GM12891 (cell line): ENCODE data around the gene MAP2K4.

Source experiments
- POLR2A ChIP-seq: IDR thresholded peaks from 2 replicates; pipeline ENCODE4 v1.6.1; 2011; ENCODE audit warnings: low read depth, low read length, control low read depth
- POLR2AphosphoS5 ChIP-seq: IDR thresholded peaks from 2 replicates; pipeline ENCODE4 v1.6.1; 2011; ENCODE audit warnings: low read depth, low read length, control low read depth
- SPI1 ChIP-seq: IDR thresholded peaks from 2 replicates; pipeline ENCODE4 v1.6.1; 2011; ENCODE audit warnings: low read depth, low read length, control low read depth
- TAF1 ChIP-seq: IDR thresholded peaks from 2 replicates; pipeline ENCODE4 v1.6.1; 2011; ENCODE audit warnings: low read depth, low read length, control low read depth

GRCh38 chr17:12098568-12098967, 77.9 kb downstream of the MAP2K4 start:
- no peak for TF ChIP-seq POLR2A
- TF ChIP-seq TAF1 = no peak
- no peak for TF ChIP-seq POLR2AphosphoS5
- peak; percentile 81 for TF ChIP-seq SPI1
